Stimulated activated naive CD8-positive, alpha-beta T cell treated with anti-CD3 and anti-CD28 coated beads, Interleukin-15, Interleukin-2, amounts not matched to agents 100 U/mL and 50 U/mL, for 24 hours (primary cell): Measurements from ENCODE around the gene UBE2L6.

Experiments
- ATAC-seq: fragments of 150-1000 bp; cut with Tn5 transposase; one replicate; pipeline ENCODE4 v1.10.0; 2021
- DNase-seq: peaks from one replicate; pipeline ENCODE4 v3.0.0; 2021

The UBE2L6 gene

GRCh38 chr11:57530215-57530595, 37.3 kb downstream of the UBE2L6 start:
- no peak for ATAC-seq
- peak; percentile 20 for DNase-seq

- ATAC-seq = no peak
- no peak for DNase-seq
These were observed 38.5 kb downstream of the UBE2L6 start for GRCh38 chr11:57529012-57529411.

- ATAC-seq = no peak
- peak; percentile 84 for DNase-seq
These were observed 40.3 kb downstream of the UBE2L6 start for GRCh38 chr11:57527056-57527631.

DNA sequence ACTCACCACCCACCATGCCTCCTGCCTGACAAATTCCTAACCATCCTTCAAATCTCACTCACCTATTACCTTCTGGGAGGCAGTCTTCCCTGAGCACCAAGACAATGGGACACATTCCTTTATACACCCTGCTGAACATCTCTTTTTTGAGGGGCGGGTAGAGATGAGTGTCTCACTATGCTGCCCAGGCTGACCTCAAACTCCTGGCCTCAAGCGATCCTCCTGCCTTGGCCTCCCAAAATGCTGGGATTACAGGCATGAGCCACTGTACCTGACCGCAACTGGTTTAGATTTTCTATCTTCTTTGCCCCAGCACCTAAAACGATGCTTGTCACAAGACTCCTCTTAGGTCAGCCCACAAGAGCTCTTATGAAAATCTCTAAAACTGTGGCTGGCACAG, 44.1 kb downstream of the UBE2L6 start:
- DNase-seq (no peak), ATAC-seq (no peak)

DNA sequence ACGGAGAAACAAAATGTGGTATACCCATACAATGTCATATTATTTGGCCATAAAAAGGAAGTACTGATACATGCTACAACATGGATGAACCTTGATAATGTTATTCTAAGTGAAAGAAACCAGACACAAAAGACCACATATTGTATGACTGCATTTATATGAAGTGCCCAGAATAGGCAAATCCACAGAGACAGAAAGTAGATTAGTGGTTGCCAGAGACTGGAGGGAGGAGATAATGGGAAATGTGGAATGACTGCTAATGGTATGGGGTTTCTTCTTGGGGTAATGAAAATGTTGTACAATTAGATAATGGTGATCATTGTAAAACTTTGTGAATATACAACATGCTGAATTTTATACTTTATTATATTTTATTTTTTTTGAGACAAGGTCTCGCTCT, 46.4 kb downstream of the UBE2L6 start:
- no peak for ATAC-seq
- DNase-seq = no peak

DNA sequence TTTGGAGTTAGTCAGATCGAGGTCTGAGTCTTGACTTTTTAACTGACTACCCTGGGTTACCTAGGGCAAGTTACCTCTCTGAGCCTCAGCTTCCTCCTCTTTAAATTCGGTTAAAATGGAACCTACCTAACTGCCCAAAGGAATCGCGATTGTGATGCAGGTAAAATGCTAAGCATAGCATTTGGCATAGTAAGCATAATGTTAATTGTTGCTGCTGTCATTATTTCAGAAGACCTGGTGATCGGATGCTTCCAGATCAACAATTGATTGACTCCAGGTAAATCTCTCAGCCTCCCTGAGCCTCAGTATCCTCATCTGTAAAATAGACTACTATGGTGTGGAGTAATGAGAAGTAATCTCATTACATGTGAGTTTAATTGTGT, 51.4 kb downstream of the UBE2L6 start:
- DNase-seq = no peak
- ATAC-seq = no peak

GRCh38 chr11:57515332-57516060, 52.0 kb downstream of the UBE2L6 start, which contains the start of gene SLC43A1:
Gene SLC43A1 (minus strand): TSS chr11:57515702. CDS start chr11:57514111, 1,591 bp downstream.
- ATAC-seq (peak; percentile 12), DNase-seq (peak; percentile 62)

- DNase-seq (peak; percentile 72), ATAC-seq (peak; percentile 66)
These were observed 52.7 kb downstream of the UBE2L6 start for GRCh38 chr11:57514538-57515331.

DNA sequence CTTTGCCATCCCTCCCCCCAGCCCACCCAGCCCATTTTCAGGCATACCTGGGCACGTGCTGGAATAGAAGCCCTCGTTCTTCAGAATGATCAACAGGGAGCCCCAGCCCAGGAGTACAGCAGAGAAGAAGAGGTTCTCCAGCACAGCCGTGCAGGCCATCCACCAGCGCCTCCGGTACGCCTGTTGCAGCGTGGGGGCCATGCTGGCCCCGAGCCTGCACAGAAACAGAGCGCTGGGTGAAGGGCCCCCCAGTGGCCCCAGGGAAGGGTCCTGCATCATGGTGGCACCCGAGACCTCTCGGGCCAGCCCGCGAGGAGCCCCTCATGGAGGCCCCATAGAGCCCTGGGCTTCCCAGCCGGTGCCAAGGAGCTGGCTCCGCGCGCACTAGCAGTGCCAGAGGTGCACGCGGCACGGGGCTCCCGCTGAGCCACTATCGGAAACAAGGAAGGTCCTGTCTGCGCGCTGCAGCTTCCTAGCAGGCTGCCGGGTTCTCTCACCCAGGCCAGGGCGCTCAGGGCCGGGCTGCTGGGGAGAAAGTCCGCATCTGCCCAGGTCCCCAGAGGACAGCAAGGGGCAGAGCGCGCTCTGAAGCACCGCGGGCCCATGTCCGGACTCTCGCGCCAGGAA, 53.4 kb downstream of the UBE2L6 start:
- peak; percentile 51 for ATAC-seq
- DNase-seq = peak; percentile 43

- DNase-seq (no peak), ATAC-seq (no peak)
These were observed 54.0 kb downstream of the UBE2L6 start for GRCh38 chr11:57513452-57513795.

DNA sequence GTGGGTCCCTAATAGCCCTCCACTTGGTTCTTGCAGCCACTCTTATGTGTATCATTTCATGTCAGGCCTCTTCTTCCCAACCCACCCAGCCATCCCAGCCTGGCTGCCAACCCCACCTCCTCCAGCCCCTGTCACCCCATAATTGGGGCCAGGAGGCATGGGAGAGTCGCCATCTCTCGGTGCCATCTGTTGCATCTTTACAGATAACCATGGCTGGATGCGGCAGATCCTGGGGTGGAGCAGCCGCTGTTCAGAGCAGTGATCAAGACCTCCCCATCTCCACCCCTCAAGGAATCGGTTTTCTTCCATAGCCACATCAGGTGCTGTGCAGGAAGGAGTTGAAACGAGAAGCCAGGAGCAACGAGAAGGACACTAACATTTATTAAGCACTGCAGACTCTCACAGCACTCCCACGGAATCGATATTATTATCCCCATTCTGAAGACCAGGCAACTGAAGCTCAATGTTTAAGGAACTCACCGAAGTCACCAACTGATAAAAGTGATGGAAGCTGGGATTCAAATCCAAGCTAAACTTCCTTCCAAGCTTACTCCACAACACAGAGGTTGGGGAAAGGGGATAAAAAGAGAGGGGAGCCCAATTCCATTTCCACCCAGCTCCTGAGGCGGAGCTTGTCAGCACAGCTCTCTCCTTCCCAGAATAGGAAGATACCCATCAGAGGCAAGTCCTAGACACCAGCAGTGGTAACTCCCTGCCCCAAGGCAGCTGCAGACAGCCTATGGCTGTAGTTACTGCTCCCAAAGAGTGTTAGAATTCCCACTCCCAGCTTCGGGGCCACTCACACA, 54.6 kb downstream of the UBE2L6 start:
- no peak for DNase-seq
- no peak for ATAC-seq

GRCh38 chr11:57511741-57512430, 55.6 kb downstream of the UBE2L6 start:
- DNase-seq = no peak
- no peak for ATAC-seq

DNA sequence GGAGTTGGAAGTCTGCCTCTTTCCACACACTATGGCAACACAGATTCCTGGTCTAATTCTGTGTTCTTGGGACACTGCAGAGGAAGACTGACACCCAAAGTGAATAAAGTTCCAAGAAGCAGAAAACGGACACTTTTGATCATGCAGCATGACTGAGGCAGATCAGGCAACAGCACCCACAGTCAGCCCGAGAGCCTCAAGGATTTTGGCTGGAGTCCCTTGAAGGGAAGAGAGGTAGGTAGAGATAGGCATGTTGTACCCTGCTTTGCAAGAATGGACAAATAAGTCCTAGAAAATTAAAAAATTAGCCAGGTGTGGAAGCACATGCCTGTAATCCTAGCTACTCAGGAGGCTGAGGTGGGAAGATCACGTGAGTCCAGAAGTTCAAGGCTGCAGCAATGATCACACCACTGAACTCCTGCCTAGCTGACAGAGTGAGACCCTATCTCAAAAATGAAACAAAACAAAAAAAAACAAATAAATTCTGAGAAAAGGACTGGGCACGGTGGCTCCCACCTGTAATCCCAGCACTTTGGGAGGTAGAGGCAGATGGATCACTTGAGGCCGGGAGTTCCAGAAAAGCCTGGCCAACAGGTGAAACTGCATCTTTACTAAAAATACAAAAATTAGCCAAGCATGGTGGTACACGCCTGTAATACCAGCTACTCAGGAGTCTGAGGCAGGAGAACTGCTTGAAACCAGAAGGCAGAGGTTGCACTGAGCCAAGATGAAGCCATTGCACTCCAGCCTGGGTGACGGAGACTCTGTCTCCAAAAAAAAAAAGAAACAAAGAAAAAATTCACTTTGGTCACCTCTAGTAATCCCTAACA, 58.9 kb downstream of the UBE2L6 start:
- ATAC-seq = no peak
- no peak for DNase-seq

- DNase-seq (no peak), ATAC-seq (no peak)
These were observed 61.0 kb downstream of the UBE2L6 start for GRCh38 chr11:57506522-57506921.

GRCh38 chr11:57504511-57504910, 63.0 kb downstream of the UBE2L6 start:
- no peak for DNase-seq
- ATAC-seq = no peak

GRCh38 chr11:57502870-57503269, 64.6 kb downstream of the UBE2L6 start:
- no peak for ATAC-seq
- DNase-seq = no peak

DNA sequence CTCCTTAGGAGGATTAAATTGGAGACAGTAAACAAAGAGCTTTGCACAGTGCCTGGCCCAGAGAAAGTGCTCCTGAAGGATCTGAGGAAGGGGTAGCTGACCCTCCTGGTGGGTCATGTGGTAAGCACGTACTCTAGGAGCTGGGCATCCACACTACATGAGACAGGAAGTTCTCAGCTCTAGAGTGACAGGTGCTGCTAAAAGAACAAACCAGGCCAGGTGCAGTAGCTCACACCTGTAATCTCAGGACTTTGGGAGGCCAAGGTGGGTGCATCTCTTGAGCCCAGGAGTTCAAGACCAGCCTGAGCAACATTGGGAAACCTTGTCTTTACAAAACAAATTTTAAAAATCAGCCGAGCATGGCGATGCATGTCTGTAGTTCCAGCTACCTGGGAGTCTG, 65.1 kb downstream of the UBE2L6 start:
- ATAC-seq (no peak), DNase-seq (no peak)

GRCh38 chr11:57501953-57502352, 65.5 kb downstream of the UBE2L6 start:
- ATAC-seq = no peak
- DNase-seq = no peak
